GM19238 (cell line): Measurements from ENCODE around the gene COL11A2.
A peak's percentile ranks its signal among the peaks of the same experiment; 100 is the strongest.
"Not testable (repeated sequence)": the region's sequence is repeated elsewhere in the genome, so short reads cannot be mapped to it uniquely, and the experiment has no call there.

Experiments
- DNase-seq: peaks from one replicate; pipeline ENCODE4 v3.0.0; 2011; ENCODE audit warnings: low spot score; ENCODE audit not compliant: insufficient read length

The COL11A2 gene

DNA sequence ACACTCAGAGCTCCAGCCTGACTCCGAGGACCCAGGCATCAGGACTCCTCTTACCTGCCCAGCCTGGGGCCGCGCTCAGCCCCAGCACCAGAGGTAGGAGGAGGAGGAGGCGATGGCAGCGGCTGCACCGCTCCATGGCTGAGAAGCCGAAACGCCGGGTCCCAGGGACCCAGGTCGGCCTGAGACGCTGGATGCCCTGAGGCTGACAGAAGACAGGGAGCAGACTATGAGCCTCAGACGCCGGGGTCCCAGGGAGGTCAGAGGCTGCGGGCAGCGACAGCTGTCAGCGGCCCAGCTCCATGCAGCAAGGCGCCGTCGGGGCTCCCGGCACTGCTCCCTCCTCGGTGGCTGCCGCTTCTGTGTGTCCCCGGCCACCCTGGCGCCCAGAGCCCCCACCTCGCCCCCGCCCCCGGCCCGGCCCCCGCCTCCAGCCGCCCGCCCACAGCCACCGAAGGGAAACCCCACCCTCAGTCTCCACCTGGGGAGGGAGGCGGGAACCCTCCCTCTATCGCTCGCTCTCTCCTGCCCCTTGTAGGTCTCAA lies at the start of gene COL11A2:
Gene COL11A2 (minus strand): TSS at position 363 of the 542 bp plus-strand sequence. CDS start 227 bp downstream, at position 136.
- no peak for DNase-seq

DNA sequence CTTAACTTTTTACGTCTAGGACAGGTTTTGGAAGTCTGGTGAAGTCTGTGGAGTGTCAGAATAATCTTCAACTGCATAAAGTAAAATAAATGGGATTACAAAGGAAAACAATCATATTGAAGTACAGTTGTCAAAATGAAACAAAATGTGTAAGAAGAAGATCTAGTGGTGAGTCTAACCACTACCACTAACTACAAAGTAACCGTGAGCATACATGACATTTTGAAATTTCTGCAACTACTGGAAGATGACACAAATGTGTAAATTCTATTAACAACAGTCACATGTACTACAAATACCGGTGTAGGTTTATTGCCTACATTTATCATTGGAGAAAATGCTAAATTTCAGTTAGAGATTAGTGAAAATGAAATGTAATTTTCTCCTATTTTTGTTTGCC lies 49.7 kb upstream of the COL11A2 start:
- no peak for DNase-seq

DNA sequence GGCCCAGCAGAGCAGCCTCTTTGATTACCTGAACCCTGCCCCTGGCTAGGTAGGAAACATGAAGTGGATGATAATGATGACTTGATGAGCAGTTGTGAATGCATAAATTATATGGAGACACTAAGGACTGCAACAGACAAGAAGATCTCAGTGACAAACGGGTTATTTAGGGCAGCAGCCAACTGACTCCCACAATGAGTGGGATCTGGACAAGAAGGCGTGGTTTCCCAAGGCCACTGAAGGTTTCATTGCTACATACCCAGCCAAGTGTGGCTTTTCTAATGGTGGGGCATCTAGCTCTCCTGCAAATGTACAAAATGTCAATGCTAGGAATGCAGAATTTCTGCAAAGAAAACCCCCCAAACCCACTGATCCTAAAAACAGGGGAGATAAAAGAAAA lies 45.5 kb upstream of the COL11A2 start:
- DNase-seq = no peak

GRCh38 chr6:33236852-33237251 lies 44.6 kb upstream of the COL11A2 start:
- DNase-seq = no peak

DNA sequence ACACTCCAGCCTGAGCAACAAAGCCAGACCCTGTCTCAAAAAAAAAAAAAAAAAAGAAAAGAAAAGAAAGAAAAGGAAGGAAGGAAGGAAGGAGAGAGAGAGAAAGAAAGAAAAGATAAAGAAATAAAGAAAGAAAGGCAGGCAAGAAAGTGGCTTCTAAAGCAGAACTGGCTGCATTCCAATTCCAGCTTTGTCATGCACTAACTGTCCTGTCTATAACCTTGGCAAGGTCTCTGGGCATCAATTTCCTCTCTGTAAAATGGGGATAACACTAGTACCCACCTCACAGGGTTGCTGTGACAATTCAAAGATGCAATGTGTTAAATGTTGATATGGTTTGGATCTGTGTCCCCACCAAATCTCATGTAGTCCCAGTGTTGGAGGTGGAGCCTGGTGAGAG lies 44.1 kb upstream of the COL11A2 start:
- no peak for DNase-seq

DNA sequence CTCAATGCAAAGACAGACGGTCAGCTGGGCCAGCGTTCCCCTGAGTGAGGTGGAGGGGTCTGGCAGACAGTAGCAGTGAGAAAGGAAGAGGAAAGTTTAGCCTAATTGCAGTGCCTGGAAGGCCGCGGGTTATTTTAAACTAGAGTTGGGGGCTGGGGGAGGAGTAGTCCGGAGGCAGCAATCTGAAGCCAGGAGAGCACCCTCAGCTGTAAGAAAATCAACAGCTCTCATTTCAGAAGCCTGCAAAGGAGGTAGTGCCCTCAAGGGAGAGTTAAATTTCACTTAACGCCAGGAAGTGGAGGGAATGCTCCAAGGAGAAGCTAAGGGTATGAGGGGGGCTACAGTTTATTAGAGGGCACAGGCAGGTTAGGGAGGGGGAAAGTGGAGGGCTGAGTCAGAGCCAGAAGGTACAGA lies 43.0 kb upstream of the COL11A2 start:
- no peak for DNase-seq

DNA sequence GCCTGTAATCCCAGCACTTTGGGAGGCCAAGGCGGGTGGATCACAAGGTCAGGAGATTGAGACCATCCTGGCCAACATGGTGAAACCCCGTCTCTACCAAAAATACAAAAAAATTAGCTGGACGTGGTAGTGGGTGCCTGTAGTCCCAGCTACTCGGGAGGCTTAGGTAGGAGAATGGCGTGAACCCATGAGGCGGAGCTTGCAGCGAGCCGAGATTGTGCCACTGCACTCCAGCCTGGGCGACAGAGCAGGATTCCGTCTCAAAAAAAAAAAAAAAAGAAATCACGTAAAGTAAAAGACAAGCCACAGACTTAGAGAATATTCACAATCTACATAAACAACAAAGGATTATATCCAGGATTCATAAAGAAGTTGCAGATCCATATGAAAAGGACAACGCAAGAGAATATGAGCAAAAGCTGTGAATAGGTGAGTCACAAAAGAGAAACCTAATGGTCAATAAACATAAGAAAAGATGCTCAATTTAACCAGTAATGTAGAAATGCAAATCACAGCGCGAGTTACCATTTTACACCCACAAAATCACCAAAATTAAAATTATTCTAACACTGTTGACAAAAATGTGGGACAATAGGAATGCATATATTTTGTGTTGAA lies 34.3 kb upstream of the COL11A2 start:
- not testable (repeated sequence) for DNase-seq

DNA sequence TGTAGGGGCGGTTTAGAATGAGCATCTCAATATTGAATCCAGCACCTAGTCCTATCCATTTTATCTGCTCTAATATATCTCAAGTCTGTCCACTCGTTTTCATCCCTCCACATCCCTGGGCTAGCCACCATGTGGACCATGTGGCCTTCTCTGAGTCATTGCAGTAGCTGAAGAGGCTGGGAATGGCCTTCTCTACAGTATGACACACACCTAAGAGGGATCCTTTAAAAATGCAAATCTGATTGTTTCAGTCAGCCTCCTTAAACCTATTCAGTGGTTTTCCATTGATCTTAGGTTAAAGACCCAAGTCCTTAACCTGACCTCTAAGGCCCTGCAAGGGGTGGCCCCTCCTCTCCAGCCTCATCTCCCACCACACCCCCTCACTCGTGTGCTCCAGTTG lies 25.4 kb upstream of the COL11A2 start:
- DNase-seq = no peak

DNA sequence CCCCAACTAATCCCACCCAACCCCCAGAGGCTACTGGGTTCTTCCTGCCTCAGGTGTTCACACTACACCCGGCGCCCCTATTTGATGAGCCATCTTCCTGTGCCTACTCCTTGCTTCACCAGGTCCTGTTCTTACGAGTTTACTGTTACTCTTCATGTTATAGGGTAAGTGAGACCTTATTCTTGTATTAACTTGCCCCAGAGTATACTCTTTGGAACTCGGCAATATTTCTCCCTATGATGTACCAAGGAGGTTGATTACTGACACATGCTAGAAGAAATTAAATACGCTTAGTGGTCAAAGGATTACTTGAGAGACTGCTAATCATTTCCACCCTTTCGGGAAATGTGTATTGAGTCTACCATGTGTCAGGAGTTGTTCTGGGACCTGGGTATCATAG lies 25.0 kb upstream of the COL11A2 start:
- no peak for DNase-seq

GRCh38 chr6:33216117-33216649 lies 23.9 kb upstream of the COL11A2 start:
- DNase-seq = no peak

DNA sequence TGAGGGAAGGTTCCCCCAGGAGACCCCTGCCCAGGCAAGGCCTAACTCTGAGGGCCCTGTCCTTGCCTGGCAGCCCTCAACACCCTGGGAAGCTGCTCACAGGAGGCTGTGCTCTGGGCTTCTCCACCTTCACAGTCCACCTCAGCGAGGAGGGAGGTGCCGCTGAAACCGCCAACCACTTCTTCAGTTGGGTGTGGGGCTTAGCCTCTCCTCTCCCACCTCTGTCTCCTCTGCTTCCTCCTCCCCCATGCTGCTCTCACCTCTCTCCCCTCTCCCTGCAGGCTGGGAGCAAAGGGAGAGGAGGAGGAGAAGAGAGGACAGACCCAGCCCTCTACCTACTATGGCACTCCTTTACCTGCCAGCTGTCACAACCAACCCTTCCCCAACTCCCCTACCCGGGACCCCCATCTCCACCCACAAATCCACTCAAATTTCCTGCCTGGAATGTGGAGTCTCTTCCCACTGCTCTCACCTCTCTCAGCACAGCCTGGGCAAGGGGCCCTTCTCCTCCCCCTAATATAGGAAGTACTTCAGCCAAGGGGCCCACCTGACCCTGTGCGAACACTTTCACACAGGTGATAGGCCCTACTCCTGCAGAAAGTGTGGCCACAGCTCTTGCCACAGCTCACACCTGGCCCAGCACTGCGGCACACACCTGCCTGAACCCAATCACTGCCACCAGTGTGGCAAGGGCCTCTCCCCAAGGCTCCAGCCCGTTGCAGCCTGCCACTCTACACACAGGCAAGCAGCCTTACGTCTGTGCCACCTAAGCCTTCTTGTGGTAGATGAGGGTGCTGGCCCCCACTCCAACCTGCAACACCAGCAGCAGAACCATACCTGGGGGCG lies 23.2 kb upstream of the COL11A2 start:
- no peak for DNase-seq

DNA sequence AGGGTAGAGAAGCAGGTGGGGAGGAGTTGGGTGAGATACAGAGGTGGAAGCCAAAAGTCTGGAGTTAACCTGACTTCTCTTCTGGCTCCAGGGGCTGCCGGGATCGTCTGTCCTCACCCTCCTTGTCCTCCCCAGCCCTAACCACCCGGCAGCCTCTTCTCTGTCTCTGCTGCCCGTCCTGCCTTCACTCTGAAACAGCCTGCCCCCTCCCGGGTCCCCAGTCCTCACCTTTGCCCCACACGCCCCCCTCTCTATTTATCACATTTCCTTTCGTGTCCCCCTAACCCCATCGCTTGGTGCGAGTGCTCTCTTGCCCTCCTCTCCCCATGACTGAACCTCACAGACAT lies 21.7 kb upstream of the COL11A2 start:
- no peak for DNase-seq

DNA sequence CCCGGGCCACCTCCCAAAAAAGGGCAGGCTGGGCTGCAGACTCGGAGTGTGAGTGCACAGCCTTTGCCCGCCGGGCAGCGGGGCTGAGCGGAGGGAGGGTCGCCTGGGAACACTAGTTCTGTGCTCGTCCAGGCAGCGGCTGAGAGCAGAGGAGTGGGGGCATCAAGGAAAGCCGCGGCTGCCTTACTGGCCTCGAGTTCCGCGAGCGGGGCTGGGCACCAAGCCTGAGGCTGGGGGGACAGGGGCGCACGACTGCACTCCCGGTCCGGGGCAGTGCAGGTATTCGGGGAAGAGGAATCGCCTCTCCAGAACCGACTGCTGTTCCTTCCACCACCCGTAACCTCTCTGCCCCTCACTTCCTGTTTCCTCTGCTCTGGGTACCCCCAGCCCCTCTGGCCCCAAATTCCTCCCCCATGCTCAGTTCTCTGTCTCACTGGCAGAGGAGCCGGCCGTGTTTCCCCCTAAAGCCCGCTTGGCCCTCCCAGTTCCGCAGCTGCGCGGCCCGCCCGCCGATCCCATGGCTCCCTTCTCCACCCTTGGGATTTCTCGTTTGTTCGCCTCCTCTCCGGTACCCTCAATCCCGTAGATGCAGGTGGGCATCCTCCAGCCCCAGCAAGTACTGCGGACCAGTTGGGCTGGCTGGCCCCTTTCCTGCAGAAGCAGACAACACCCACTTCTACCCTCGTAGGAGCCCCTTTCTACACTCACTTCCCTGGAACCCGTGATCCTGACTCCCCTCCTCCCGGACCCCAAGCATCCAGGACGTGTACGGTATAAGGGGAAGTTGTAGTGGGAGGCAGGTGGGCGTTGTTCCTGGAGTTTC lies 21.1 kb upstream of the COL11A2 start:
- no peak for DNase-seq

GRCh38 chr6:33212857-33213165 lies 20.5 kb upstream of the COL11A2 start:
- no peak for DNase-seq

GRCh38 chr6:33211666-33212422 lies 19.6 kb upstream of the COL11A2 start:
- no peak for DNase-seq

- DNase-seq = no peak
Observed at GRCh38 chr6:33211136-33211535, 18.9 kb upstream of the COL11A2 start.

- DNase-seq = no peak
Observed at GRCh38 chr6:33209856-33210255, 17.6 kb upstream of the COL11A2 start.

GRCh38 chr6:33208091-33208967 lies 16.1 kb upstream of the COL11A2 start, which contains the start of gene RING1:
Gene RING1, plus strand, starts transcription at chr6:33208500. Its CDS starts 323 bp downstream, at chr6:33208823.
- DNase-seq = peak; percentile 92

DNA sequence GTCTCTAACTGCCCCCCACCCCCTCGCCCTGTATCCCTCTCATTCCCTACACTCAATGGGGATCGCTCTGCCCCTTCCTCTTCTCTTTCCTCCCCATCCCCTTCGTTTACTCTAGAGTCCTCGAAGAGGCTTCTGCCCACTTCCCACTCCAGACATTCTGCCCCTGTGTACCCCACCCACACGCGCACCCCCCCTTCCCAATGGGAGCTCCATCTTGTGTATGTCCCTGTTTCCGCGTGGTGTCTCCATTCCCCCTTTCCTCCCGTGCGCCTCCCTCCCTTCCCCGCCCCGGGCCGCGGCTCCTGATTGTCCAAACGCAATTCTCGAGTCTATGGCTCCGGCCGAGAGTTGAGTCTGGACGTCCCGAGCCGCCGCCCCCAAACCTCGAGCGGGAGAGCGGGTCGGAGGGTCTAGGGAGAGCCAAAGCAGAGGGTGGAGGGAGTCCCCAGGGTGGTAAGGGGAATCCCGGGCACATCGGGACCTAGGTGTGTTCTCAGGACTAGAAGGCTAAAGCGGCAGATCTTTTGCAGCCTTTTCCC lies 15.4 kb upstream of the COL11A2 start:
- no peak for DNase-seq
